Measurements from ENCODE around the gene RBMS2.
"Not testable (repeated sequence)": the region's sequence is repeated elsewhere in the genome, so short reads cannot be mapped to it uniquely, and the experiment has no call there.

DNA sequence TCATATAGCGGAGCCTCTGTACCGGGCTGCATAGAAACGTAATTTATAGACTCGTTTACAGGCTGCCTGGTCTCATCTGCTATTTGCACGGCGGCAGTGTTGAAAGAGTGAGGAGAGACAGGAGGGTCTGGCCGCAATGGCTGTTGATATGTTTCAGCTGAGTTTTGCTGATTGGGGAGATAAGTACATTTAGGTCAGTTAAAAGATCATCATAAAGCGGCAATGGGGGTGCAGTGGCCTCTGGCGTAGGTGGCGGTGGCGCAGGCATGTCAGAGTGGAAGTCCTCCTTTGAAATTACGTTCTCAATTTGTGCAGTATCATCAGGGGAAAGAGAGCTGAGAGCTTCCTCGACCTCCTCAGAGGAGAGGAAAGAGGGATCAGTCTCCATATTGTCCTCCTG lies 21.7 kb upstream of the RBMS2 start:
- TF ChIP-seq, protein P1, sequence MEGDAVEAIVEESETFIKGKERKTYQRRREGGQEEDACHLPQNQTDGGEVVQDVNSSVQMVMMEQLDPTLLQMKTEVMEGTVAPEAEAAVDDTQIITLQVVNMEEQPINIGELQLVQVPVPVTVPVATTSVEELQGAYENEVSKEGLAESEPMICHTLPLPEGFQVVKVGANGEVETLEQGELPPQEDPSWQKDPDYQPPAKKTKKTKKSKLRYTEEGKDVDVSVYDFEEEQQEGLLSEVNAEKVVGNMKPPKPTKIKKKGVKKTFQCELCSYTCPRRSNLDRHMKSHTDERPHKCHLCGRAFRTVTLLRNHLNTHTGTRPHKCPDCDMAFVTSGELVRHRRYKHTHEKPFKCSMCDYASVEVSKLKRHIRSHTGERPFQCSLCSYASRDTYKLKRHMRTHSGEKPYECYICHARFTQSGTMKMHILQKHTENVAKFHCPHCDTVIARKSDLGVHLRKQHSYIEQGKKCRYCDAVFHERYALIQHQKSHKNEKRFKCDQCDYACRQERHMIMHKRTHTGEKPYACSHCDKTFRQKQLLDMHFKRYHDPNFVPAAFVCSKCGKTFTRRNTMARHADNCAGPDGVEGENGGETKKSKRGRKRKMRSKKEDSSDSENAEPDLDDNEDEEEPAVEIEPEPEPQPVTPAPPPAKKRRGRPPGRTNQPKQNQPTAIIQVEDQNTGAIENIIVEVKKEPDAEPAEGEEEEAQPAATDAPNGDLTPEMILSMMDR (IDR thresholded peaks at IDR 0.05): not testable (repeated sequence)
- not testable (repeated sequence) for TF ChIP-seq RFX5 (IDR thresholded peaks at IDR 0.05); FOSB (CRISPR knock-in tag; IDR thresholded peaks at IDR 0.05); RAD21 (conservative IDR thresholded peaks at IDR 0.05 in 1 of 2, IDR thresholded peaks at IDR 0.05 in 1 of 2); POLR2AphosphoS2 (conservative IDR thresholded peaks at IDR 0.05; ENCODE audit: low read length)
- TF ChIP-seq, protein P2, sequence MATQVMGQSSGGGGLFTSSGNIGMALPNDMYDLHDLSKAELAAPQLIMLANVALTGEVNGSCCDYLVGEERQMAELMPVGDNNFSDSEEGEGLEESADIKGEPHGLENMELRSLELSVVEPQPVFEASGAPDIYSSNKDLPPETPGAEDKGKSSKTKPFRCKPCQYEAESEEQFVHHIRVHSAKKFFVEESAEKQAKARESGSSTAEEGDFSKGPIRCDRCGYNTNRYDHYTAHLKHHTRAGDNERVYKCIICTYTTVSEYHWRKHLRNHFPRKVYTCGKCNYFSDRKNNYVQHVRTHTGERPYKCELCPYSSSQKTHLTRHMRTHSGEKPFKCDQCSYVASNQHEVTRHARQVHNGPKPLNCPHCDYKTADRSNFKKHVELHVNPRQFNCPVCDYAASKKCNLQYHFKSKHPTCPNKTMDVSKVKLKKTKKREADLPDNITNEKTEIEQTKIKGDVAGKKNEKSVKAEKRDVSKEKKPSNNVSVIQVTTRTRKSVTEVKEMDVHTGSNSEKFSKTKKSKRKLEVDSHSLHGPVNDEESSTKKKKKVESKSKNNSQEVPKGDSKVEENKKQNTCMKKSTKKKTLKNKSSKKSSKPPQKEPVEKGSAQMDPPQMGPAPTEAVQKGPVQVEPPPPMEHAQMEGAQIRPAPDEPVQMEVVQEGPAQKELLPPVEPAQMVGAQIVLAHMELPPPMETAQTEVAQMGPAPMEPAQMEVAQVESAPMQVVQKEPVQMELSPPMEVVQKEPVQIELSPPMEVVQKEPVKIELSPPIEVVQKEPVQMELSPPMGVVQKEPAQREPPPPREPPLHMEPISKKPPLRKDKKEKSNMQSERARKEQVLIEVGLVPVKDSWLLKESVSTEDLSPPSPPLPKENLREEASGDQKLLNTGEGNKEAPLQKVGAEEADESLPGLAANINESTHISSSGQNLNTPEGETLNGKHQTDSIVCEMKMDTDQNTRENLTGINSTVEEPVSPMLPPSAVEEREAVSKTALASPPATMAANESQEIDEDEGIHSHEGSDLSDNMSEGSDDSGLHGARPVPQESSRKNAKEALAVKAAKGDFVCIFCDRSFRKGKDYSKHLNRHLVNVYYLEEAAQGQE (IDR thresholded peaks at IDR 0.05): not testable (repeated sequence)
- TF ChIP-seq, protein P3, sequence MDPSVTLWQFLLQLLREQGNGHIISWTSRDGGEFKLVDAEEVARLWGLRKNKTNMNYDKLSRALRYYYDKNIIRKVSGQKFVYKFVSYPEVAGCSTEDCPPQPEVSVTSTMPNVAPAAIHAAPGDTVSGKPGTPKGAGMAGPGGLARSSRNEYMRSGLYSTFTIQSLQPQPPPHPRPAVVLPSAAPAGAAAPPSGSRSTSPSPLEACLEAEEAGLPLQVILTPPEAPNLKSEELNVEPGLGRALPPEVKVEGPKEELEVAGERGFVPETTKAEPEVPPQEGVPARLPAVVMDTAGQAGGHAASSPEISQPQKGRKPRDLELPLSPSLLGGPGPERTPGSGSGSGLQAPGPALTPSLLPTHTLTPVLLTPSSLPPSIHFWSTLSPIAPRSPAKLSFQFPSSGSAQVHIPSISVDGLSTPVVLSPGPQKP (IDR thresholded peaks at IDR 0.05; ENCODE audit: low read depth, low read length): not testable (repeated sequence)
- TF ChIP-seq, protein P4, sequence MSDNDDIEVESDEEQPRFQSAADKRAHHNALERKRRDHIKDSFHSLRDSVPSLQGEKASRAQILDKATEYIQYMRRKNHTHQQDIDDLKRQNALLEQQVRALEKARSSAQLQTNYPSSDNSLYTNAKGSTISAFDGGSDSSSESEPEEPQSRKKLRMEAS (IDR thresholded peaks at IDR 0.05): not testable (repeated sequence)

Data from A549 (cell line).